Esophagus squamous epithelium (tissue), 4 donors: ENCODE results near the gene RASAL2.

Experiments
- POLR2A ChIP-seq, 4 donors: fragments of 450-650 bp; IDR thresholded peaks; one replicate each; pipeline ENCODE4 v1.6.1; 2017; ENCODE audit warnings: antibody characterized with exemption in 4 of 4, mild to moderate bottlenecking in 4 of 4, moderate library complexity in 3 of 4
- TF ChIP-seq, protein P1 (sequence below), 6 experiments: fragments of 450-650 bp in 4 of 6; fragments of 200-600 bp in 2 of 6; sonication (generic) in 2 of 6; IDR thresholded peaks; one replicate each; pipeline ENCODE4 v1.5.1; 2016 to 2019; ENCODE audit warnings: antibody characterized with exemption in 6 of 6, mild to moderate bottlenecking in 4 of 6, moderate library complexity in 4 of 6

DNA sequence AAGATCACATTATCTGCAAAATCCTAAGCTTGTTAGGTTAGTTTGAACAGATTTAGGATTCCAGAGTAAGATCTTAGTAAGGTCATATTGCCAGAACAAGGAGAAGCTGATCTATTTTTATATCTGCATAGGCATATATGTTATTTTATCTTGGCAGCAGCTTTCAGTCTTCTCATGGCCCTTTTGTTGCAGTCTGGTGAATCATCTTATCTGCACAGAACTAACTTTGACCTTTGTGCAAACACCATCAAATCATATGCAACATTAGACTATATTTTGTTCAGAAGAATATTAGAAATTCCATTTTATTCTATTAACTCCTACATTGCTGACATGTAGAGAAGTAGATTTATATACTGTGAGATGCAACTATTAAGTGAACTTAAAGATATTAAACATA is 295.5 kb downstream of the RASAL2 start:
- TF ChIP-seq POLR2A (IDR thresholded peaks at IDR 0.05), result no peak
- TF ChIP-seq, protein P1, sequence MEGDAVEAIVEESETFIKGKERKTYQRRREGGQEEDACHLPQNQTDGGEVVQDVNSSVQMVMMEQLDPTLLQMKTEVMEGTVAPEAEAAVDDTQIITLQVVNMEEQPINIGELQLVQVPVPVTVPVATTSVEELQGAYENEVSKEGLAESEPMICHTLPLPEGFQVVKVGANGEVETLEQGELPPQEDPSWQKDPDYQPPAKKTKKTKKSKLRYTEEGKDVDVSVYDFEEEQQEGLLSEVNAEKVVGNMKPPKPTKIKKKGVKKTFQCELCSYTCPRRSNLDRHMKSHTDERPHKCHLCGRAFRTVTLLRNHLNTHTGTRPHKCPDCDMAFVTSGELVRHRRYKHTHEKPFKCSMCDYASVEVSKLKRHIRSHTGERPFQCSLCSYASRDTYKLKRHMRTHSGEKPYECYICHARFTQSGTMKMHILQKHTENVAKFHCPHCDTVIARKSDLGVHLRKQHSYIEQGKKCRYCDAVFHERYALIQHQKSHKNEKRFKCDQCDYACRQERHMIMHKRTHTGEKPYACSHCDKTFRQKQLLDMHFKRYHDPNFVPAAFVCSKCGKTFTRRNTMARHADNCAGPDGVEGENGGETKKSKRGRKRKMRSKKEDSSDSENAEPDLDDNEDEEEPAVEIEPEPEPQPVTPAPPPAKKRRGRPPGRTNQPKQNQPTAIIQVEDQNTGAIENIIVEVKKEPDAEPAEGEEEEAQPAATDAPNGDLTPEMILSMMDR (IDR thresholded peaks at IDR 0.05), result no peak
